Heart left ventricle (tissue), 13 donors: ENCODE measurements around the gene KANK2.

Source experiments
- CTCF ChIP-seq, 12 donors: fragments of 200-600 bp; sonication (generic) in 4 of 12; IDR thresholded peaks; one replicate each; pipeline versions ENCODE4 v1.5.0 to v1.8.0; 2018 to 2022; ENCODE audit warnings: antibody characterized with exemption in 12 of 12, mild to moderate bottlenecking in 5 of 12
- POLR2A ChIP-seq, 2 donors: fragments of 450-650 bp; IDR thresholded peaks; one replicate each; pipeline ENCODE4 v1.6.1; 2017; ENCODE audit warnings: antibody characterized with exemption in 2 of 2, mild to moderate bottlenecking in 2 of 2, moderate library complexity in 2 of 2
- donor health status: ischemic (EF 13 %, LVEDD 7.1; RV severe dilation, severe dysfunction).
- donor health status: DM: no; HTN: yes; CAD: no.
- donor health status: DM: no; HTN: no; CAD: no.
- donor health status: ischemic (EF 25% LVEDD 6.9; RV normal size, moderate dysfunction).
- donor health status: ischemic (EF 25% LVEDD 5.7; RV mildly dilated, moderate dysfunction).
- donor health status: ischemic (EF 35%, LVEDD 5.7; RV mildly dilated, moderate dysfunction).
- donor health status: nonischemic (EF 11% LVEDD 7.7; RV severe dilation, severe dysfunction).
- donor health status: DM: yes; HTN: yes; CAD: no.
- donor health status: PGD.
- donor health status: ischemic (EF 29% LVEDD 5.4; RV normal size, mild dysfunction).
- donor health status: nonischemic (EF 23%, LVEDD 6.1; RV moderate dilation, normal function).

GRCh38 chr19:11232555-11232954 lies 35.2 kb upstream of the KANK2 start:
- TF ChIP-seq CTCF (IDR thresholded peaks at IDR 0.05): no peak
- TF ChIP-seq POLR2A (IDR thresholded peaks at IDR 0.05): no peak
